ENCODE results near the gene SETD1B.
"Not testable (repeated sequence)": the region's sequence is repeated elsewhere in the genome, so short reads cannot be mapped to it uniquely, and the experiment has no call there.

DNA sequence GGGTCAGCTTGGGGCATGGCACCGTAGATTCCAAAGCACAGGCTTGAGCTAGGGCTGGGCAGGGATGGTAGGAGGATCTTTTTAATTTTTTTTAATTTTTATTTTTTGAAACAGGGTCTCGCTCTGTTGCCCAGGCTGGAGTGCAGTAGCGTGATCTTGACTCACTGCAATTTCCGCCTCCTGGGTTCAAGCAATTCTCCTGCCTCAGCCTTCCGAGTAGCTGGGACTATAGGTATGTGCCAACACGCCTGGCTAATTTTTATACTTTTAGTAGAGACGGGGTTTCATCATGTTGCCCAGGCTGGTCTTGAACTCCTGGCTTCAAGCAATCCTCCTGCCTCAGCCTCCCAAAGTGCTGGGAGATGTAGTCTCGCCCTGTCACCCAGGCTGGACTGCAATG lies 13.0 kb upstream of the SETD1B start:
- TF ChIP-seq, protein P1, sequence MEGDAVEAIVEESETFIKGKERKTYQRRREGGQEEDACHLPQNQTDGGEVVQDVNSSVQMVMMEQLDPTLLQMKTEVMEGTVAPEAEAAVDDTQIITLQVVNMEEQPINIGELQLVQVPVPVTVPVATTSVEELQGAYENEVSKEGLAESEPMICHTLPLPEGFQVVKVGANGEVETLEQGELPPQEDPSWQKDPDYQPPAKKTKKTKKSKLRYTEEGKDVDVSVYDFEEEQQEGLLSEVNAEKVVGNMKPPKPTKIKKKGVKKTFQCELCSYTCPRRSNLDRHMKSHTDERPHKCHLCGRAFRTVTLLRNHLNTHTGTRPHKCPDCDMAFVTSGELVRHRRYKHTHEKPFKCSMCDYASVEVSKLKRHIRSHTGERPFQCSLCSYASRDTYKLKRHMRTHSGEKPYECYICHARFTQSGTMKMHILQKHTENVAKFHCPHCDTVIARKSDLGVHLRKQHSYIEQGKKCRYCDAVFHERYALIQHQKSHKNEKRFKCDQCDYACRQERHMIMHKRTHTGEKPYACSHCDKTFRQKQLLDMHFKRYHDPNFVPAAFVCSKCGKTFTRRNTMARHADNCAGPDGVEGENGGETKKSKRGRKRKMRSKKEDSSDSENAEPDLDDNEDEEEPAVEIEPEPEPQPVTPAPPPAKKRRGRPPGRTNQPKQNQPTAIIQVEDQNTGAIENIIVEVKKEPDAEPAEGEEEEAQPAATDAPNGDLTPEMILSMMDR (IDR thresholded peaks at IDR 0.05), result not testable (repeated sequence)
- not testable (repeated sequence) for TF ChIP-seq EZH2 (IDR thresholded peaks at IDR 0.05; ENCODE audit: borderline replicate concordance, insufficient read depth, low read depth, low read length, poor library complexity, severe bottlenecking)
